H1 (cell line): ENCODE measurements around the gene RTN4RL1. TPM values are rescaled to one million over a fixed set of nuclear protein-coding genes. Genes with fewer than 3 reads are reported as not detected.
A peak's percentile ranks its signal among the peaks of the same experiment; 100 is the strongest.

Experiments used
- ATF2 ChIP-seq: IDR thresholded peaks from 2 replicates; pipeline ENCODE4 v1.6.1; 2012; ENCODE audit warnings: low read length, inconsistent platforms
- CHD1 ChIP-seq: IDR thresholded peaks from 2 replicates; pipeline ENCODE4 v1.6.1; 2012; ENCODE audit warnings: low read depth, low read length, improper control_type of control experiment
- CHD7 ChIP-seq: fragments of 300-600 bp; sonication (generic); IDR thresholded peaks from 2 replicates; pipeline ENCODE4 v1.7.1; 2012; ENCODE audit warnings: low read length, moderate library complexity, mild to moderate bottlenecking, inconsistent platforms; ENCODE audit not compliant: insufficient replicate concordance
- EGR1 ChIP-seq: IDR thresholded peaks from 2 replicates; pipeline ENCODE4 v1.6.1; 2011; ENCODE audit warnings: low read depth, low read length, borderline replicate concordance
- FOSL1 ChIP-seq: IDR thresholded peaks from 2 replicates; pipeline ENCODE4 v1.6.1; 2011; ENCODE audit warnings: mild to moderate bottlenecking, low read depth, low read length, moderate library complexity; ENCODE audit not compliant: insufficient read depth
- RFX5 ChIP-seq: IDR thresholded peaks from 2 replicates; pipeline ENCODE4 v1.6.1; 2011; ENCODE audit warnings: low read depth, low read length, improper control_type of control experiment, borderline replicate concordance
- TCF12 ChIP-seq: IDR thresholded peaks from 2 replicates; pipeline ENCODE4 v1.6.1; 2011; ENCODE audit warnings: low read depth, mild to moderate bottlenecking, low read length
- polyA plus RNA-seq, 7 experiments: library from polyadenylated mRNA; depleted of rRNA in 3 of 7; stranded (reverse) in 5 of 7; unstranded in 2 of 7; fragments of >200 nt in 5 of 7; fragments of 200-250 nt in 2 of 7; gene quantifications; 1 replicate in 5 of 7; 2 replicates in 1 of 7; 4 replicates in 1 of 7; pipeline versions ENCODE4 v1.2.1 to v1.2.3, GENCODE V29; 2011 to 2013; ENCODE audit warnings: missing spikeins in 2 of 7, mixed read lengths in 2 of 7
- total RNA-seq: library from RNA; stranded (reverse); fragmentation: NEBNext Ultra II Directional; extraction: Animal tissue kit (Norgen Biotek cat#: 25700); gene quantifications from 2 replicates; pipeline ENCODE4 v1.2.1, GENCODE V29; 2021

The RTN4RL1 gene
- total and polyA plus RNA-seq, 2 of the 8 experiments (the other 6 are each of a cell fraction or from before 2014, with no cell fraction given) = 0.09 TPM; not detected in 1

GRCh38 chr17:2058586-2059546 is 33.7 kb upstream of the RTN4RL1 start (continued):
- TF ChIP-seq CHD7 = no peak
- TF ChIP-seq EGR1 = no peak
- 0 out of 2 replicates have a peak, but pooled peaks have one; percentile 56 for TF ChIP-seq FOSL1
- no peak for TF ChIP-seq ATF2
- TF ChIP-seq TCF12 = 0 out of 2 replicates have a peak, but pooled peaks have one; percentile 71
- TF ChIP-seq CHD1 = no peak
- no peak for TF ChIP-seq RFX5
